H1 (cell line): ENCODE data around the gene LYPD4. TPM values are rescaled to one million over a fixed set of nuclear protein-coding genes. Genes with fewer than 3 reads are reported as not detected.

Experiments
- CHD2 ChIP-seq: IDR thresholded peaks from 2 replicates; pipeline ENCODE4 v1.6.1; 2012; ENCODE audit warnings: low read length, improper control_type of control experiment
- CHD7 ChIP-seq: fragments of 300-600 bp; sonication (generic); IDR thresholded peaks from 2 replicates; pipeline ENCODE4 v1.7.1; 2012; ENCODE audit warnings: low read length, moderate library complexity, mild to moderate bottlenecking, inconsistent platforms; ENCODE audit not compliant: insufficient replicate concordance
- CTCF ChIP-seq, 3 experiments: IDR thresholded peaks; 1 replicate in 2 of 3; 2 replicates in 1 of 3; pipeline versions ENCODE4 v1.5.1 to v1.6.1; 2011; ENCODE audit warnings: low read length in 3 of 3, mild to moderate bottlenecking in 3 of 3, inconsistent platforms in 2 of 3, low read depth in 1 of 3, moderate library complexity in 1 of 3; ENCODE audit not compliant: insufficient read depth in 1 of 3; ENCODE audit errors: control extremely low read depth in 1 of 3
- MAX ChIP-seq: IDR thresholded peaks from 2 replicates; pipeline ENCODE4 v1.6.1; 2012; ENCODE audit warnings: inconsistent platforms
- RFX5 ChIP-seq: IDR thresholded peaks from 2 replicates; pipeline ENCODE4 v1.6.1; 2011; ENCODE audit warnings: low read depth, low read length, improper control_type of control experiment, borderline replicate concordance
- SAP30 ChIP-seq: fragments of 300-600 bp; sonication (generic); IDR thresholded peaks from 2 replicates; pipeline ENCODE4 v1.7.1; 2012; ENCODE audit warnings: low read length, moderate library complexity, mild to moderate bottlenecking, inconsistent platforms; ENCODE audit not compliant: insufficient read depth, insufficient replicate concordance
- polyA plus RNA-seq, 7 experiments: library from polyadenylated mRNA; depleted of rRNA in 3 of 7; stranded (reverse) in 5 of 7; unstranded in 2 of 7; fragments of >200 nt in 5 of 7; fragments of 200-250 nt in 2 of 7; gene quantifications; 1 replicate in 5 of 7; 2 replicates in 1 of 7; 4 replicates in 1 of 7; pipeline versions ENCODE4 v1.2.1 to v1.2.3, GENCODE V29; 2011 to 2013; ENCODE audit warnings: missing spikeins in 2 of 7, mixed read lengths in 2 of 7
- total RNA-seq: library from RNA; stranded (reverse); fragmentation: NEBNext Ultra II Directional; extraction: Animal tissue kit (Norgen Biotek cat#: 25700); gene quantifications from 2 replicates; pipeline ENCODE4 v1.2.1, GENCODE V29; 2021

LYPD4 gene
- total and polyA plus RNA-seq, 2 of the 8 experiments (the other 6 are each of a cell fraction or from before 2014, with no cell fraction given): 0.06 TPM; not detected in 1

GRCh38 chr19:41872775-41873647 lies 28.5 kb upstream of the LYPD4 start (continued):
- TF ChIP-seq CHD7 (peak; percentile 37), SAP30 (no peak), CTCF (IDR thresholded peaks at IDR 0.05; ENCODE audit: control extremely low read depth in 1 of 3, insufficient read depth in 1 of 3, low read depth in 1 of 3, low read length in 3 of 3) (peak; percentile 87 to 91 (median 90)), MAX (0 out of 2 replicates have a peak, but pooled peaks have one; percentile 14), CHD2 (0 out of 2 replicates have a peak, but pooled peaks have one; percentile 30), RFX5 (no peak)
